GM19397 (cell line): ENCODE results near the gene ROBO1.

Source experiments
- ATAC-seq: cut with Tn5 transposase; IDR thresholded peaks from one replicate; pipeline ENCODE4 v1.9.1; 2021; ENCODE audit warnings: mild to moderate bottlenecking, moderate library complexity; ENCODE audit not compliant: unreplicated experiment

Gene ROBO1

GRCh38 chr3:78670094-78670493 lies 1097.7 kb downstream of the ROBO1 start:
- no peak for ATAC-seq

- no peak for ATAC-seq
These were observed 1099.5 kb downstream of the ROBO1 start for GRCh38 chr3:78668302-78668701.

GRCh38 chr3:78666470-78666800 lies 1101.4 kb downstream of the ROBO1 start:
- no peak for ATAC-seq

GRCh38 chr3:78665776-78666469 lies 1101.9 kb downstream of the ROBO1 start:
- ATAC-seq = no peak

GRCh38 chr3:78665101-78665500 lies 1102.7 kb downstream of the ROBO1 start:
- no peak for ATAC-seq

- ATAC-seq = no peak
These were observed 1106.8 kb downstream of the ROBO1 start for GRCh38 chr3:78660957-78661356.

GRCh38 chr3:78659386-78659987 lies 1108.3 kb downstream of the ROBO1 start:
- no peak for ATAC-seq

- no peak for ATAC-seq
These were observed 1120.1 kb downstream of the ROBO1 start for GRCh38 chr3:78647726-78648125.

DNA sequence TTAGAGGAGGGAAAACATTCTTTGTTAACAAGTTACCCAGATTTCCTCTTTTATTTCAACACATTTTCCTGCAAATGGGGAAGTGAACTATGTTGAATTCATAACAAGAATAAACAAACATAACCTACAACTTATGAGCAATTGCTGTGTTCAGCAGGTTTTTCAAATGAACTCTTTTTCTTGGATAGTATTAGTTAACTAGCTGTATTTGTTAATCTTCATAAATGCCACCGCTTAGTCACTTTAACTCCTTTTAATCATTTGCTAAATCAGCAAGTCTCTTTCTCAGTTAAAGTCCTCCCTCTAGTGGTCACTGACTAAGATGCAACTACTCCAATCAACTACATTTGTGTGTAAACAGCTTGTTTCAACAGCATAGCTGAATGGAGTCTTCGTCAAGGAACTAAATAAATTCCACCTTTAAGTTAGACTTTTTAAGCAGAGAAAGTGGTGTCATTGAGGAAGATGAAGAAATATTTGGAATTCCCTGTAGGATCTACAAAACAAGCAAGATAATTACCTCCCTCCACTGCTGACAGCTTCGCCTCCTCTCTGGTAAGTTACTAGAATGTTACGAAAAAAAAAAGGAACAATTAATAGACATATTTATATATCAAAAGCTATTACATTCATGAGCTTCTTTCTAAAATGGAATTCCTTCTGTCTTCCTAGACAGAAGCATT lies 1122.0 kb downstream of the ROBO1 start:
- ATAC-seq = peak; percentile 80

DNA sequence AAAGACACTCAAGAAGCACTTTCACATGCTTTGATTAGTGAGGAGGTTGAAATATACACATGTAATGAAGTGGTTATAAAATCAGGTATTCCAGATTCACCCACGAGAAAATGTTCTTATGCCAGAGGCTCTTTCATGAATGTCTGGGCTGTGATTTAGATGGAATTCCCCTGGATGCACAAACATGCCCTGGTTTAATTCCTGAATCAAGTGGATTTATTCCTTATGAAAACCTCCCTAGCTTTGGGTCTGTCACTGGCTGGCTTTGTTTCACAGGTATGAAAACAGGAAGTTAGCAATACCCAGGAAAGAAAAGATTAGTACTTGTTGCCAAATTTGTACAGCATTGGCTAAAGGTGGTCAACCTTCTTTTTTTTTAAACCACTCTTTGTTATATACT lies 1123.0 kb downstream of the ROBO1 start:
- no peak for ATAC-seq

DNA sequence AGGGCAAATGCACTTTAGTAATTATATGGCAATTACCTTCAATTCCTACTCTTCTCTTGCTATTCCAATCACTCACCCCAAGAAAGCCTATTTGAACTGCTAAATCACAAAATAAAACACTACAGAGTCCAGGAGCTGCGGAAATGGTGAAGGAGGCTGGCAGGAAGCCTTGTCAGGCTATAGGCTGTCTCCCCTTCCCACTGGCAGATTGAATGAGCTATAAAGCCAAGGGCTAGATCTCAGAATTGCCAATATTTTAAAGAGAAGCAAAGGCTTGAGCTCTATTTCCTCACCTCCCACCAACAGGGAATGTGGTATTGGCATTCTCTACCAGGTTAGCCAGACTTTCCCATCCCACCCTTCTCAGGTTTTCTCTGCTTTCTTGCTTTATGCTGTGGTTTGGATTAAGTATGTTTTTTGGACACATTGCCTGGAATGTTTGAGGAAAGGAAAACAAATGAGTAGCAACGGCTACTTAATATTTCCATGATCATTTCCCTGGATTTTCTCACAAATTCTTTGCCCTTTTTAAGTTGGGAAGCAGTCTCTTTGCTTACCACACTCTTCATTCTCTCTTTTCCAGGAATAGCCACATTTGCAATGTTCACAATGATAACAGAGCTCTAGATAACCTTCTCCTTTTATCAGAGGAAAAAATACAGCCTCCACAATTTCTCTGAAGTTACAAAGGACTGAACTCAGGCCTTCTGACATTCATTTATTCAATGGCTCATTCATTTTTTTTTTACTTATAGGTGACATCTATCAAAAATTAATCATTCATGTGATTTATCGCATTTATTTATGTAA lies 1125.4 kb downstream of the ROBO1 start:
- no peak for ATAC-seq

DNA sequence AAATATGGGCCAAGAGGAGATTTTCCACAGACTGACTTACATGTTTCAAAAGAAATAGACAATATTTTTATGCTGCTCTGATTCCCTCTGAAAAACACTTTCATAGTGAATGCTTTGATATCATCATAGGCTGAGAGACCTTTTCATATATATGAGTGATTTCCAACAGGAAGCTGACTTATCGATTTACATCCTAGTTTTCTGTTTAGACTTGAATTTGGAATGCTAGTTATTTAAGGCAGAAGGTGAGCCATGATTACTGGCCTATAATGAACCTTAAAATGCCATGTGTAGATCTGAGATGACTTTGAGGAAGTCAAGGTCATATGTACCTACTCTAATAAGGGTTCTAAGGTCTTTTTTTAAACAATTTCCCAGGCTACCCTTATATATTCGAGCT lies 1126.1 kb downstream of the ROBO1 start:
- ATAC-seq = no peak

- no peak for ATAC-seq
These were observed 1133.5 kb downstream of the ROBO1 start for GRCh38 chr3:78634316-78634715.

GRCh38 chr3:78633626-78634025 lies 1134.2 kb downstream of the ROBO1 start:
- no peak for ATAC-seq

DNA sequence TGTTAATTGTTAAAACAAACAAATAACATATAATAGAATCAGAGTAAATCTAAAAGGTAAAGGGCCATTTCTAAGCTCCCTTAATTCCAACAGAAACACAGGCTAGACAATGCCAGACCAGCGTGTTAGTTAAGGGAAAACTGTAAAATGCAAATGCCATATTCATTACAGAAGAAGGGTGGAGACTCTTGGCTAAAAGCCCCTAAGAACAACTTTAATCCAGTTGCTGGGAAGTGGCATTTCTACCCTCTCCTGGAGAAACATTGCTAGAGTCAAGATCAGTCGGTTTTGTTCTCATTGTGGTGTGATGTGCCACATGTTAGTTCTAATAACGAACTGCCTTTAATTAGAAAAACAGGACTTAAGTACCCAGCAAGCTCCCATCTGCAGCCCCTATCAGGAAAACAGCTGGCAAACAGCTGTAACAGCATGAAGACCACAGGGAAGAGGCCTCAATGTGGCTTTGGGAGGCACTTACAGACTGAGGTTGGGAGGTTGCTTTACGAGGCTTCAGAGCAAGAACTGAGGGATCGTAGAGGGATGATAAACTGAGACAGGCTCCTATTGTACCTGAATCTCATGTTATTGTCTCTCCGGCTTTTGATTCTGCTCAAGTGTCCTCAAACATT lies 1134.8 kb downstream of the ROBO1 start:
- no peak for ATAC-seq

- no peak for ATAC-seq
These were observed 1138.3 kb downstream of the ROBO1 start for GRCh38 chr3:78629544-78629943.

GRCh38 chr3:78621061-78621716 lies 1146.6 kb downstream of the ROBO1 start:
- ATAC-seq = no peak

GRCh38 chr3:78614486-78614885 lies 1153.3 kb downstream of the ROBO1 start:
- no peak for ATAC-seq

- ATAC-seq = no peak
These were observed 1154.3 kb downstream of the ROBO1 start for GRCh38 chr3:78613421-78613879.

GRCh38 chr3:78611278-78611677 lies 1156.5 kb downstream of the ROBO1 start:
- ATAC-seq = no peak
